ENCODE results near the gene PJA2.
A peak's percentile ranks its signal among the peaks of the same experiment; 100 is the strongest.

PJA2 gene

DNA sequence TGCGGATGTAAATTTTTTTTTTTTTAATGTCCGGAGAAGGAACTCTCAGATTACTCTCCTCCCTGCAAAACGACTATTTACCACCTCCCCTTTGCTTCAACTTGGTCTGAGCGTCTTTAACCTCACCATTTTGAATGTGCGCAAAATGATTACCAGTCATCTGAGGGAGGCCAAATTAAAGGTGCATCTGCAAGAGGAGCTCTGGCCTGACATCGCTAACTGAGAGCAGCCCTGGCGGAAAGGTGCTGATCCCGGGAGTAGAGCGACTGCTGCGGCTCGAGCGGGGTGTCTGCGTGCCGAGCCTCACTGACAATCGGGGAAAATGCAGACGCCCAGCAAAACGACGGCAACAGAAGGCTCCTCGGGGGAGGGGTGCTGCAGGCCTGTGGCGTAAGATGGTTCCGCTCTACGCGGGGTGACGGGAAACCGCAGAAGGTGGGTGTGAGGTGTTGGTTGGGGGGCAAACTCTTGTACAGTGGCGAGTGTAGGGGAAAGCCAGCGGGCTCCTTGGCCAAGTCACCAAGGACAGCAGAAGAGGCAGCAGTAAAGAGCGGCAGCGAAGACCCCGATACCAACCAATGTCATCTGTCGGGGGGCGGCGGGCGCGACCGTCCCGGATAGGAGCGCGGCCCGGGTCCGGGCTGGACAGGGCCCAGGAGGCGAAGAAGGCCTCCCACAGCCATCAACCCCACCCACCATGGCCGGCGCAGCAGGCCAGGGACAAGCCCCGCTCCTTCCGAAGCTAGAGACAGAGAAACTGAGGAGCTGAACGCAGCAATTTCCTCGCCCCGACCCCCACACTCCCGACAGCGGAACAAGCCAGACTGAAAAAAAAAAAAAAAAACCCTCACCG, 557 bp downstream of the PJA2 start:
- peak; percentile 66 for DNase-seq (ENCODE audit: low read depth)

GRCh38 chr5:109407913-109408312, 1.9 kb downstream of the PJA2 start:
- DNase-seq (ENCODE audit: low read depth): no peak

- no peak for DNase-seq (ENCODE audit: low read depth)
Observed at GRCh38 chr5:109406719-109407118, 3.1 kb downstream of the PJA2 start.

GRCh38 chr5:109404428-109404960, 5.3 kb downstream of the PJA2 start:
- no peak for DNase-seq (ENCODE audit: low read depth)

DNA sequence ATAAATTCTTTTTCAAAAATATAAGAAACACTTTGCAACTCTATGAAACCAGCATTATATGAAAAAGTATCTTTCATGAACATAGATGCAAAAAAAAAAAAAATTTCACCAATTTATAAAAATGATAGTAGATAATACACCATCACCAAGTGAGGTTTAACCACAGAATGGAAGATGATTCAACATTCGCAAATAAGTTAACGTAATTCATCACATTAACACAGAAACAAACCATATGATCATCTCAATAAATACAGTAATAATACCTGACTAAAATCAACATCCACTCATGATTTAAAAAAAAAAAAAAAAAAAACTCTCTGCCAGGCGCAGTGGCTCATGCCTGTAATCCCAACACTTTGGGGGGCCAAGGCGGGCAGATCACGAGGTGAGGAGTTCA, 6.3 kb downstream of the PJA2 start:
- DNase-seq (ENCODE audit: low read depth): no peak

DNA sequence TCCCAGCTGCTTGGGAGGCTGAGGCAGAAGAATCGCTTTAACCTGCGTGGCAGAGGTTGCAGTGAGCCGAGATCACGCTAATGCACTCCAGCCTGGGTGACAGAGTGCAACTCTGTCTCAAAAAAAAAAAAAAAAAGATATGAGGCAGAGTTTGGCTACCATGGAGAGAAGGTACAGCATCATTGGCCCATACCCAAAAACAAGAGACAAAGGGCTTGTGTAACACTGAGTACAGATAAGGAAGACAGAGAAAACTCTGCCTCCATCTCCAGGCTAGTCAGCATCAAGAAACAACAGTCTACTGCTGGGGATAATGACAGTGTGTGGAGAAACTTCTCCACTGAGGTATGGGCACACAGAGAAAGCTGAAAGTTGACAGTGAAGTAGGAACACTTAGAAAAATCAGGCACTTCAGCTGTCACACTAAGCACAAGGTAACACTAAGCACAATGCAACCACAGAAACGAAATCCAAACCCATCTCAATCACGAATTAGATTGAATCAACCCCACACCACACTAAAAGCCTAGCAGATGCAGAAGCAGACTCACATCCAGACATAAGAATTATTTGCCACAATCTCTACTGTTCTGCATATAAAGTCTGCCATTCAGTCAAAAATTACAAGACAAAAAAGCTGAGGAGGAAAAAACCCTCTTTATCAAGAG, 10.5 kb downstream of the PJA2 start:
- no peak for DNase-seq (ENCODE audit: low read depth)

- DNase-seq (ENCODE audit: low read depth): no peak
Observed at GRCh38 chr5:109396965-109397364, 12.8 kb downstream of the PJA2 start.

DNA sequence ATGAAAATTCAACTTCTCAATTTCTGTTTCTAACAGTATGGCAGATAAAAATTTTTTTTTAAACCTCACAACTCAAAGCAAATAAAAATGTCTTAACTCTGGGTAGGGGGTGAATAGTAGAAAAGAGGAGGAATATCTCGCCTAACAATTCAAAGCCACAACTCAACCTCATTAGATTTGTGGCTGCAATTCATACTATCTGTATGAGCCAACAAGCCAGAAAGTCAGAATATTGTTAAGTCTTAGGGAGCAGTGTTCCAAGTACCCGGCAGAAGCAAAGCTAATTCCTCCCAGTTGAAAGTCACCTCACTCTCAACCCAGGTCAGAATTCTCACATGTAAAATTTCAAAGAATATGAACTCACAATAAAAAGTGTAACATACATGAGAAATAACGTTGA, 15.0 kb downstream of the PJA2 start:
- DNase-seq (ENCODE audit: low read depth): no peak

GRCh38 chr5:109390188-109390587, 19.6 kb downstream of the PJA2 start:
- no peak for DNase-seq (ENCODE audit: low read depth)

GRCh38 chr5:109388407-109388806, 21.4 kb downstream of the PJA2 start:
- no peak for DNase-seq (ENCODE audit: low read depth)

GRCh38 chr5:109387408-109387974, 22.3 kb downstream of the PJA2 start:
- no peak for DNase-seq (ENCODE audit: low read depth)

- DNase-seq (ENCODE audit: low read depth): no peak
Observed at GRCh38 chr5:109378095-109378494, 31.7 kb downstream of the PJA2 start.

DNA sequence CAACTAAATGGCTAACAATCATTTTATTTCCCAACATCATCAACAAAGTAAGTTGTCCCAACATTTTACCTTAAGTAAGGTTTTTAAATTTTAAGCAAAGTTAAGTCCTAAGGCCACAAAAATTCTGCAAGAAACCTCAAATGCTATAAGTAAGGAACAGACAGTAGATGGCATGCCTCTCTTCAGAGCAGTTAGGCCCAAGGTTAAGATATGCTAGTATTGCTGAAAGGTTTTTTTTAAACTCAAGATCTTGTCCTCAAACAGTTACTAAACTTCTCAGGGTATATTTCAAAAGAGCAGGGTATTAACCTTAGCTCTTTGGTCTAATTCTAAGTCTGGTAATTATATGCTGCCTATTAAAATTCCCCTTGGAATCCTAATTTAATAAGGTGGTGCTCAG, 35.1 kb downstream of the PJA2 start:
- DNase-seq (ENCODE audit: low read depth): no peak

GRCh38 chr5:109373932-109374331, 35.8 kb downstream of the PJA2 start:
- DNase-seq (ENCODE audit: low read depth): no peak

GRCh38 chr5:109370343-109370742, 39.4 kb downstream of the PJA2 start:
- no peak for DNase-seq (ENCODE audit: low read depth)

- DNase-seq (ENCODE audit: low read depth): no peak
Observed at GRCh38 chr5:109365653-109366052, 44.1 kb downstream of the PJA2 start.

- no peak for DNase-seq (ENCODE audit: low read depth)
Observed at GRCh38 chr5:109364977-109365376, 44.8 kb downstream of the PJA2 start.

- no peak for DNase-seq (ENCODE audit: low read depth)
Observed at GRCh38 chr5:109359642-109360041, 50.1 kb downstream of the PJA2 start.

DNA sequence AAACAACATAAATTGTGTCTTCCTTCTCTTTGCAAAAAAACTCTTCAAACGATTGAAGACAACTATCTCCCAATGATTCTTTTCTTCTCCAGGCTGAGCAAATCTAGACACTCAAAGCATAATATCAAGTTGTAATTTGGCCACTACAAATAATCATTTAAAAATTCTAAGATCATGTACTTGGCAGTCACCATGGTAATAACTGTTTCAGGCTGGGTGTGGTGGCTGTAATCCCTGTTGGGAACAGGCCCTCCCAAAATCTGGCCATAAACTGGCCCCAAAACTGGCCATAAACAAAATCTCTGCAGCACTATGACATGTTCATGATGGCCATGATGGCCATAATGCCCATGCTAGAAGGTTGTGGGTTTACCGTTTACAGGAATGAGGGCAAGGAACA, 52.0 kb downstream of the PJA2 start:
- no peak for DNase-seq (ENCODE audit: low read depth)

- DNase-seq (ENCODE audit: low read depth): no peak
Observed at GRCh38 chr5:109354761-109355160, 55.0 kb downstream of the PJA2 start.

DNA sequence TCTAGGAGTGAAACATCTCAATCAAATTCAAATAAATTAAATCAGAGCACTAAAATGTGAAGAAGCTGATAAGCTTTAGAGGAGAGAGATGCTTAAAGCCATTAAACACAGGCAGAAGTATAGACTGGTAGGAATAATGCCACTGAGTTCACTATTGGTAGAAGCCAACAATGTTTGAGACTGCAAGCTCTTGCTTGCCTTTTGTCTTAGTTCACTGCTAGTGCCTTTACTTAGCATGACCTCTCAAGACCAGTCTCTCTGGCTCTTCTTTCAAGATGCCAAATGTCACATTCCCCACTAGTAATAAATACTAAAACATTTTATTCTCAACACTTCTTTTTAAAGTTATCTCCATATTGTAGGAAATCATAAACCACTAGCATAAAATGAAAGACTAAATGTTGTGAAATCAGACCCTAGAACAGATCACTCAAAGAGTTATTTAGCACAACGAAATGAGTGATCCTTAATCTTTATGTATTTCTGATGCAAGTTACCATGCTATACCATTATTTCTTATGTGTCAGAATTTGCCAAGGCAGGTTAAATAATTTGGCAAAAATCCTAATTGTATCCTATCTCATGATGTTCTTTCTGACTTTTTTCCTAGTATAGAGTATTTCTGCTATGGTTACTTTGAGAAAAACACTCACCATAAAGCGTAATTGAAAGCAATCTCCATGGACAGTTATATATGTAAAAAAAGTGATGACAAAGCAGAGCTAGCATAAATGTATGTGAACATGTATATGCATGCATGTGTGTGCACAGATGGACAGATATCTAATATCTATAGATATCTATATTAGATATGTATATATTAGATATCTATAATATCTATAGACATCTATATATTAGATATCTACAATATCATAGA, 57.5 kb downstream of the PJA2 start:
- no peak for DNase-seq (ENCODE audit: low read depth)

All from activated T-cell treated with anti-CD3 and anti-CD28 coated beads for 1 hour (primary cell).